ENCODE measurements around the gene LRRC47. TPM values are rescaled to one million over a fixed set of nuclear protein-coding genes. Genes with fewer than 3 reads are reported as not detected.

Gene LRRC47
- total and polyA plus RNA-seq, 8 donors, result 34.2 to 66.4 (median 51.8) TPM

- H3K4me1 ChIP-seq, result peaks cover 4 to 34% of the 10 kb centered on the region in 2 donors
- no peak for TF ChIP-seq CTCF (IDR thresholded peaks at IDR 0.05)
- H3K27me3 ChIP-seq, result peaks cover 0 to 43% of the 10 kb centered on the region in 2 donors
- peak within 1 kb of the TSS; percentile 50 to 62 for H3K4me3 ChIP-seq
- peak within 1 kb of the TSS in 1 of 2 donors; percentile 45 for H3K27ac ChIP-seq
- ATAC-seq (peak; percentile 11), DNase-seq (peak in 1 of 4 donors; percentile 77)
- no peaks in the 10 kb centered on the region for H3K9me3 ChIP-seq
- H3K36me3 ChIP-seq, result peaks cover 0 to 2% of the 10 kb centered on the region in 2 donors
- intact Hi-C loops (cut with DNase I), result no loop called here
These were observed 23.4 kb downstream of the LRRC47 start, which contains the start of gene SMIM1 for GRCh38 chr1:3772715-3773571. SMIM1 (plus strand) TSS chr1:3772749; CDS start chr1:3775374, 2,625 bp downstream.

- TF ChIP-seq CTCF (IDR thresholded peaks at IDR 0.05), result no peak
- H3K4me3 ChIP-seq, result peak overlapping the region; percentile 50 to 62
- no peaks in the 10 kb centered on the region for H3K36me3 ChIP-seq
- H3K27me3 ChIP-seq, result peaks cover 0 to 47% of the 10 kb centered on the region in 2 donors
- intact Hi-C loops (cut with DNase I), result no loop called here
- no peaks in the 10 kb centered on the region for H3K9me3 ChIP-seq
- H3K4me1 ChIP-seq, result peaks cover 4 to 34% of the 10 kb centered on the region in 2 donors
- H3K27ac ChIP-seq, result no peak overlapping the region
- DNase-seq (peak; percentile 61 to 97 (median 93)), ATAC-seq (peak; percentile 89)
These were observed 24.1 kb downstream of the LRRC47 start for GRCh38 chr1:3772027-3772714.

- intact Hi-C loops (cut with DNase I), result no loop called here
- Histone ChIP-seq H3K4me3 (peak overlapping the region; percentile 50 to 62), H3K4me1 (peaks cover 4 to 30% of the 10 kb centered on the region in 2 donors), H3K27me3 (peaks cover 0 to 53% of the 10 kb centered on the region in 2 donors), H3K9me3 (no peaks in the 10 kb centered on the region), H3K27ac (no peak overlapping the region), H3K36me3 (no peaks in the 10 kb centered on the region)
- ATAC-seq, result no peak
- TF ChIP-seq CTCF (IDR thresholded peaks at IDR 0.05), result no peak
- DNase-seq, result peak in 1 of 4 donors; percentile 57
These were observed 24.9 kb downstream of the LRRC47 start for GRCh38 chr1:3771108-3772026.

- peaks cover 4 to 18% of the 10 kb centered on the region in 2 donors for H3K4me1 ChIP-seq
- intact Hi-C loops (cut with DNase I), result no loop called here
These were observed 26.1 kb downstream of the LRRC47 start for GRCh38 chr1:3770047-3770765.

More at GRCh38 chr1:3770047-3770765, 26.1 kb downstream of the LRRC47 start:
- DNase-seq, result peak in 1 of 4 donors; percentile 47
- no peaks in the 10 kb centered on the region for H3K9me3 ChIP-seq
- H3K27ac ChIP-seq, result no peak overlapping the region
- no peak for TF ChIP-seq CTCF (IDR thresholded peaks at IDR 0.05)
- no peak for ATAC-seq
- H3K4me3 ChIP-seq, result no peak overlapping the region
- peaks cover 0 to 53% of the 10 kb centered on the region in 2 donors for H3K27me3 ChIP-seq
- H3K36me3 ChIP-seq, result no peaks in the 10 kb centered on the region
